ENCODE results near the gene EEF1AKMT4.
A peak's percentile ranks its signal among the peaks of the same experiment; 100 is the strongest.
"Not testable (repeated sequence)": the region's sequence is repeated elsewhere in the genome, so short reads cannot be mapped to it uniquely, and the experiment has no call there.

EEF1AKMT4 gene

GRCh38 chr3:184261270-184261853 lies 11.9 kb downstream of the EEF1AKMT4 start, which contains the start of gene CAMK2N2:
Gene CAMK2N2 (minus strand): TSS chr3:184261553. CDS start chr3:184261285, 268 bp downstream.
- no peak for DNase-seq

- DNase-seq = no peak
These were observed 12.6 kb downstream of the EEF1AKMT4 start for GRCh38 chr3:184261854-184262763.

- DNase-seq = no peak
These were observed 13.3 kb downstream of the EEF1AKMT4 start for GRCh38 chr3:184262764-184263179.

GRCh38 chr3:184267249-184267648 lies 17.8 kb downstream of the EEF1AKMT4 start:
- not testable (repeated sequence) for DNase-seq

- no peak for DNase-seq
These were observed 22.8 kb downstream of the EEF1AKMT4 start for GRCh38 chr3:184272269-184272668.

GRCh38 chr3:184275381-184275701 lies 25.9 kb downstream of the EEF1AKMT4 start:
- no peak for DNase-seq

- DNase-seq = no peak
These were observed 26.8 kb downstream of the EEF1AKMT4 start, which contains the start of gene ECE2 for GRCh38 chr3:184275961-184276910. Gene ECE2 (plus strand): TSS chr3:184276022. CDS start chr3:184276154, 132 bp downstream.

GRCh38 chr3:184277366-184277765 lies 27.9 kb downstream of the EEF1AKMT4 start:
- DNase-seq = no peak

GRCh38 chr3:184282941-184283340 lies 33.5 kb downstream of the EEF1AKMT4 start:
- DNase-seq = no peak

- no peak for DNase-seq
These were observed 34.2 kb downstream of the EEF1AKMT4 start for GRCh38 chr3:184283681-184284080.

GRCh38 chr3:184284696-184285095 lies 35.2 kb downstream of the EEF1AKMT4 start:
- peak; percentile 90 for DNase-seq

- peak; percentile 45 for DNase-seq
These were observed 40.0 kb downstream of the EEF1AKMT4 start for GRCh38 chr3:184289426-184289938.

- no peak for DNase-seq
These were observed 40.9 kb downstream of the EEF1AKMT4 start for GRCh38 chr3:184290331-184290730.

- DNase-seq = no peak
These were observed 41.7 kb downstream of the EEF1AKMT4 start for GRCh38 chr3:184291044-184291737.

- DNase-seq = no peak
These were observed 42.4 kb downstream of the EEF1AKMT4 start for GRCh38 chr3:184291738-184292445.

- no peak for DNase-seq
These were observed 46.3 kb downstream of the EEF1AKMT4 start for GRCh38 chr3:184295771-184296170.

GRCh38 chr3:184296616-184297015 lies 47.1 kb downstream of the EEF1AKMT4 start:
- DNase-seq = no peak

GRCh38 chr3:184298759-184299487 lies 49.5 kb downstream of the EEF1AKMT4 start, which contains the start of gene PSMD2:
Gene PSMD2 (plus strand): TSS chr3:184299241. CDS start chr3:184299267, 26 bp downstream.
- DNase-seq = peak; percentile 99

GRCh38 chr3:184299488-184300377 lies 50.3 kb downstream of the EEF1AKMT4 start:
- no peak for DNase-seq

- no peak for DNase-seq
These were observed 50.9 kb downstream of the EEF1AKMT4 start for GRCh38 chr3:184300378-184300720.

Measured in femur (tissue), 1 donor.